Transverse colon (tissue), 3 donors: ENCODE results near the gene CACNA1E.

Experiments
- CTCF ChIP-seq, 5 experiments: fragments of 200-600 bp in 3 of 5; fragments of 450-650 bp in 2 of 5; sonication (generic) in 3 of 5; IDR thresholded peaks; 1 replicate in 2 of 5; 2 replicates in 3 of 5; pipeline ENCODE4 v1.5.1; 2016 to 2017; ENCODE audit warnings: antibody characterized with exemption in 5 of 5, inconsistent platforms in 3 of 5, mild to moderate bottlenecking in 2 of 5, moderate library complexity in 1 of 5
- POLR2A ChIP-seq: fragments of 450-650 bp; IDR thresholded peaks from one replicate; pipeline ENCODE4 v1.6.1; 2016; ENCODE audit warnings: antibody characterized with exemption, mild to moderate bottlenecking, moderate library complexity

GRCh38 chr1:181482001-181482430 lies 1.3 kb upstream of the CACNA1E start:
- TF ChIP-seq POLR2A = no peak
- TF ChIP-seq CTCF (IDR thresholded peaks at IDR 0.05) = no peak
